NCI-H446 (cell line): ENCODE measurements around the gene SORBS2.
"Not testable (repeated sequence)": the region's sequence is repeated elsewhere in the genome, so short reads cannot be mapped to it uniquely, and the experiment has no call there.

Experiments
- DNase-seq, 2 experiments: peaks; one replicate each; lab custom pipeline; 2025; lab: John Stamatoyannopoulos, UW

SORBS2 gene

GRCh38 chr4:185811509-185812364 lies at the start of gene SORBS2:
TSS of gene SORBS2 (minus strand) at chr4:185812194. CDS start at chr4:185690571, 121,623 bp downstream.
- DNase-seq = no peak

- no peak for DNase-seq
Observed at GRCh38 chr4:185859111-185859510, 47.1 kb upstream of the SORBS2 start.

GRCh38 chr4:185857561-185857960 lies 45.6 kb upstream of the SORBS2 start:
- not testable (repeated sequence) for DNase-seq

- no peak for DNase-seq
Observed at GRCh38 chr4:185853841-185854240, 41.8 kb upstream of the SORBS2 start.

- no peak for DNase-seq
Observed at GRCh38 chr4:185852961-185853360, 41.0 kb upstream of the SORBS2 start.

GRCh38 chr4:185849664-185850550 lies 37.9 kb upstream of the SORBS2 start:
- DNase-seq = no peak

GRCh38 chr4:185847352-185848097 lies 35.5 kb upstream of the SORBS2 start:
- DNase-seq = no peak

GRCh38 chr4:185846505-185847150 lies 34.6 kb upstream of the SORBS2 start:
- no peak for DNase-seq

- no peak for DNase-seq
Observed at GRCh38 chr4:185845966-185846365, 34.0 kb upstream of the SORBS2 start.

- DNase-seq = no peak
Observed at GRCh38 chr4:185841451-185841850, 29.5 kb upstream of the SORBS2 start.

- no peak for DNase-seq
Observed at GRCh38 chr4:185840953-185841352, 29.0 kb upstream of the SORBS2 start.

GRCh38 chr4:185840201-185840600 lies 28.2 kb upstream of the SORBS2 start:
- no peak for DNase-seq

GRCh38 chr4:185839770-185840169 lies 27.8 kb upstream of the SORBS2 start:
- DNase-seq = no peak

GRCh38 chr4:185839194-185839712 lies 27.3 kb upstream of the SORBS2 start:
- no peak for DNase-seq

- no peak for DNase-seq
Observed at GRCh38 chr4:185838514-185839193, 26.7 kb upstream of the SORBS2 start.

- DNase-seq = no peak
Observed at GRCh38 chr4:185838104-185838452, 26.1 kb upstream of the SORBS2 start.

- no peak for DNase-seq
Observed at GRCh38 chr4:185837415-185838103, 25.6 kb upstream of the SORBS2 start.

GRCh38 chr4:185836241-185837084 lies 24.5 kb upstream of the SORBS2 start:
- no peak for DNase-seq

GRCh38 chr4:185835814-185836213 lies 23.8 kb upstream of the SORBS2 start:
- no peak for DNase-seq
